NCI-H146 (cell line): Measurements from ENCODE around the gene LBH.

Source experiments
- DNase-seq: peaks from one replicate; lab custom pipeline; 2025; lab: John Stamatoyannopoulos, UW

LBH gene

GRCh38 chr2:30276455-30276911, 45.1 kb downstream of the LBH start:
- DNase-seq, result no peak

GRCh38 chr2:30277582-30277981, 46.2 kb downstream of the LBH start:
- no peak for DNase-seq

GRCh38 chr2:30278419-30278818, 47.1 kb downstream of the LBH start:
- no peak for DNase-seq

- DNase-seq, result no peak
Observed at GRCh38 chr2:30280596-30281434, 49.5 kb downstream of the LBH start.

GRCh38 chr2:30282081-30282480, 50.7 kb downstream of the LBH start:
- DNase-seq, result no peak

- no peak for DNase-seq
Observed at GRCh38 chr2:30282721-30283120, 51.4 kb downstream of the LBH start.

- no peak for DNase-seq
Observed at GRCh38 chr2:30283931-30284565, 52.7 kb downstream of the LBH start.

GRCh38 chr2:30285758-30286157, 54.4 kb downstream of the LBH start:
- no peak for DNase-seq

- DNase-seq, result no peak
Observed at GRCh38 chr2:30287190-30287840, 56.0 kb downstream of the LBH start.

- DNase-seq, result no peak
Observed at GRCh38 chr2:30287857-30288513, 56.7 kb downstream of the LBH start.

GRCh38 chr2:30288561-30288960, 57.2 kb downstream of the LBH start:
- DNase-seq, result no peak

GRCh38 chr2:30293303-30293921, 62.1 kb downstream of the LBH start:
- no peak for DNase-seq

- no peak for DNase-seq
Observed at GRCh38 chr2:30294133-30294532, 62.8 kb downstream of the LBH start.

- DNase-seq, result no peak
Observed at GRCh38 chr2:30296496-30296895, 65.2 kb downstream of the LBH start.

GRCh38 chr2:30298302-30298701, 67.0 kb downstream of the LBH start:
- DNase-seq, result no peak

GRCh38 chr2:30300122-30300455, 68.8 kb downstream of the LBH start:
- no peak for DNase-seq

- peak; percentile 13 for DNase-seq
Observed at GRCh38 chr2:30300456-30301221, 69.3 kb downstream of the LBH start.

GRCh38 chr2:30301551-30301950, 70.2 kb downstream of the LBH start:
- no peak for DNase-seq

GRCh38 chr2:30302566-30302965, 71.2 kb downstream of the LBH start:
- no peak for DNase-seq

- DNase-seq, result no peak
Observed at GRCh38 chr2:30303095-30303494, 71.8 kb downstream of the LBH start.

- DNase-seq, result no peak
Observed at GRCh38 chr2:30305235-30305634, 73.9 kb downstream of the LBH start.
